Measurements from ENCODE around the gene HOXD9.

The HOXD9 gene

DNA sequence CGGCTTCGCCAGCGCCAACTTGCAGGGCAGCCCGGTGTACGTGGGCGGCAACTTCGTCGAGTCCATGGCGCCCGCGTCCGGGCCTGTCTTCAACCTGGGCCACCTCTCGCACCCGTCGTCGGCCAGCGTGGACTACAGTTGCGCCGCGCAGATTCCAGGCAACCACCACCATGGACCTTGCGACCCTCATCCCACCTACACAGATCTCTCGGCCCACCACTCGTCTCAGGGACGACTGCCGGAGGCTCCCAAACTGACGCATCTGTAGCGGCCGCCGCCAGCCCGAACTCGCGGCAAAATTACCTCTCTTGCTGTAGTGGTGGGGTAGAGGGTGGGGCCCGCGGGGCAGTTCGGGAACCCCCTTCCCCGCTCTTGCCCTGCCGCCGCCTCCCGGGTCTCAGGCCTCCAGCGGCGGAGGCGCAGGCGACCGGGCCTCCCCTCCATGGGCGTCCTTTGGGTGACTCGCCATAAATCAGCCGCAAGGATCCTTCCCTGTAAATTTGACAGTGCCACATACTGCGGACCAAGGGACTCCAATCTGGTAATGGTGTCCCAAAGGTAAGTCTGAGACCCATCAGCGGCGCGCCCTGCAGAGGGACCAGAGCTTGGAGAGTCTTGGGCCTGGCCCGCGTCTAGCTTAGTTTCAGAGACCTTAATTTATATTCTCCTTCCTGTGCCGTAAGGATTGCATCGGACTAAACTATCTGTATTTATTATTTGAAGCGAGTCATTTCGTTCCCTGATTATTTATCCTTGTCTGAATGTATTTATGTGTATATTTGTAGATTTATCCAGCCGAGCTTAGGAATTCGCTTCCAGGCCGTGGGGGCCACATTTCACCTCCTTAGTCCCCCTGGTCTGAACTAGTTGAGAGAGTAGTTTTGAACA, 49.7 kb downstream of the HOXD9 start:
- no peak for DNase-seq

DNA sequence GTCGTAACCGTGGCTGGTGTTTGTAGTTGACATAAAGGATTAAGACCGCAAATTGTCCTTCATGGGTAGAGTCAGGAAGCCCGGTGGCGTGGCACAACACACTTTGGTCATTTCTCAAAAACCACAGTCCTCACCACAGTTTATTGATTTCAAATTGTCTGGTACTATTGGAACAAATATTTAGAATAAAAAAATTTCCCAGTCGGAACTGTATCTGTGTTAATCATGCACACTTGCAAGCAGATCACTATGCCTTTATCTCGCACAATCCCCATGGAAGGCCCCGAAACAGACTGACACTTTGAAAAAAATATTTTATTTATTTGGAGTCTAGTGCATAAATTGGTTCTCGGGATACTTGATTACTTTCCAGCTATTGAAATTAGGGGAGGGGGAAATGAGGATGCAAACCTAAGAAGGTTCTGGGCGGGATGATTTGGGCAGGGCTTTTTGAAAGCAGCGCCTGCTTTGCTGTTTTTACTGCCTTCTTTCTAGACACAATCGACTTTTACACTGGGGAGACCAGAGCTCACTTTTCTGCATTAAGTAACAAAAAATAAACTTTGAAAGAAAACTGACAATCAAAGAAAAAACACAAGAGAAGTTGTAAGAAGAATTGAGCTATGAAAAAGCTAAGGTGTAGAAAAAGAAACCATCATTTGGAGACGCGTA, 50.5 kb downstream of the HOXD9 start:
- no peak for DNase-seq

DNA sequence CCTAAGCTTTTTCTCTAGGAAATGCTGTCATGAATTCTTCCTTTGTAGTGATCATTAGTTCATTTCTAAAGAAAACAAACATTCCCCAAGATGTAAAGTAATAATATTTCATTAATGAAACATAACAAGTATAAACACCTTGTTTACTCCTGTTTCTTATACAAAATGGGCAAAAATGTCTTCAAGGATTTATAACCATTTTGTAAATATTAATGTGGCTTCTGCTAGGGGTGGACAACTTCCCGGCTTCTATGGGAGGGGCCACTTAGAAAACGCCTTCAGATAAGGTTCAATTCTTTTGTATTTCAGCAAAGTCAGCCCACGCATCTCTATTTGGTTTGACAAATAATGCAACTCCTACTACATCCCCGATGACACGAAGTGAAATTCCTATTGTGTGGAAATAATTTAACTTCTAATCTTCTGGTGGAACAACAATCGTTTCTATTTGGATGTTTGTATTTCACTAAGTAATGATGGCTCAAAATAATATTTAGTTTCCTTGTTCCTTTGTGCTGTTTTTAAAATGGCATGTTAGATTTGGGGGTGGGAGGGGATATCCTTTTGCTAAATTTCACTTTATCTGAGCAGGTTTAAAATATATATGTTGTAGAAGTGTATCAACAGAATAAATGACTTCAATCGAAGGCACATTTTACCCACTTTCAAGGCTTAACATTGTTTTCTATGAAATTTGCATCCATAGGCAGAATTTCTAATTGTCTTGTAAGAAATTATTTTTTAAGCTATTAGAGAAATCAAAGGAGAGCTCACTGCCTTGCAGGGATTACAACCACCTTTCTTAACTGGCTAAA, 51.3 kb downstream of the HOXD9 start:
- no peak for DNase-seq

DNA sequence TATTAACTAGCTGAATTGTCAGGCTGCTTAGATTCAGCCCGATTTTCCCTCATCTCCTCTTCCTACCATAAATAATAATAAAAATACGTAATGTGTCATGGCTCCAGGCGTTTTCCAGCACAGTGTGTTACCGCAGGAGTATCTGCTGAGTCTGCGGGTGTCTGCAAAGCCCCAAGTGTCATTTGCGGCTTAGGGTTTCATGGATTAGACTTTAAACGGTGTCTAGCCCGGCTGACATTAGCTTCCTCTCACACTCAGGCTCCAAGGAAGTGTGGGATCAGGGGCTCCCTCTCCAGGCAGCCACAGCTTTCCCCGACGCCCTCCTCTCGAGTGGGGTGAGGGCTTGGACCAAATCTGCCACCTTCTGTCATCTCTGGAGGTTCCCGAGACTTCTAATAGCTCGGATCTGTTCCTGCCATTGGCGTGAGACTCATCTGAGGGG, 51.9 kb downstream of the HOXD9 start:
- DNase-seq: no peak
